WERI-Rb-1 (cell line): ENCODE measurements around the gene FBXW11.
"Not testable (repeated sequence)": the region's sequence is repeated elsewhere in the genome, so short reads cannot be mapped to it uniquely, and the experiment has no call there.

Experiments used
- DNase-seq: peaks from one replicate; pipeline ENCODE4 v3.0.0-alpha.2; 2020
- H3K27ac ChIP-seq: fragments of 250-450 bp; sonication (Bioruptor Pico); 2 replicates; pipeline ENCODE4 v1.5.1; 2020; ENCODE audit warnings: mild to moderate bottlenecking, moderate library complexity
- H3K27me3 ChIP-seq: fragments of 250-450 bp; sonication (Bioruptor Pico); 2 replicates; pipeline ENCODE4 v1.5.1; 2021; ENCODE audit warnings: mild to moderate bottlenecking, low read depth, moderate library complexity; ENCODE audit not compliant: insufficient read depth, severe bottlenecking
- H3K36me3 ChIP-seq: fragments of 250-450 bp; sonication (Bioruptor Pico); 2 replicates; pipeline ENCODE4 v1.5.1; 2020; ENCODE audit warnings: mild to moderate bottlenecking, moderate library complexity
- H3K4me3 ChIP-seq: 2 replicates; pipeline ENCODE4 v1.5.1; 2011; ENCODE audit warnings: low read depth, mild to moderate bottlenecking, control low read depth, low read length
- H3K9me3 ChIP-seq: fragments of 250-450 bp; sonication (Bioruptor Pico); 2 replicates; pipeline ENCODE4 v1.5.1; 2021; ENCODE audit warnings: mild to moderate bottlenecking, moderate library complexity; ENCODE audit not compliant: severe bottlenecking
- CTCF ChIP-seq: IDR thresholded peaks from 2 replicates; pipeline ENCODE4 v1.5.1; 2011; ENCODE audit warnings: low read depth, mild to moderate bottlenecking, control low read depth, inconsistent platforms, low read length

The FBXW11 gene

GRCh38 chr5:171924493-171925122 is 81.8 kb downstream of the FBXW11 start:
- no peak overlapping the region for H3K4me3 ChIP-seq
- no peaks in the 10 kb centered on the region for H3K36me3 ChIP-seq
- H3K9me3 ChIP-seq: no peaks in the 10 kb centered on the region
- TF ChIP-seq CTCF: no peak
- no peak for DNase-seq
- no peaks in the 10 kb centered on the region for H3K27me3 ChIP-seq
- no peak overlapping the region for H3K27ac ChIP-seq

GRCh38 chr5:171920765-171921391 is 85.6 kb downstream of the FBXW11 start:
- no peaks in the 10 kb centered on the region for H3K36me3 ChIP-seq
- H3K9me3 ChIP-seq: no peaks in the 10 kb centered on the region
- H3K27me3 ChIP-seq: no peaks in the 10 kb centered on the region
- H3K4me3 ChIP-seq: no peak overlapping the region
- TF ChIP-seq CTCF: no peak
- H3K27ac ChIP-seq: no peak overlapping the region
- DNase-seq: no peak

- H3K36me3 ChIP-seq, H3K27me3 ChIP-seq, H3K9me3 ChIP-seq, DNase-seq, H3K27ac ChIP-seq, H3K4me3 ChIP-seq: not testable (repeated sequence)
Observed at GRCh38 chr5:171915700-171916099, 90.7 kb downstream of the FBXW11 start.

- Histone ChIP-seq H3K9me3 (no peaks in the 10 kb centered on the region), H3K27ac (no peak overlapping the region), H3K27me3 (no peaks in the 10 kb centered on the region), H3K4me3 (no peak overlapping the region), H3K36me3 (0 out of 2 replicates have a peak, but pooled peaks cover 2% of the 10 kb centered on the region)
- no peak for DNase-seq
- no peak for TF ChIP-seq CTCF
Observed at GRCh38 chr5:171914726-171915338, 91.6 kb downstream of the FBXW11 start.

GRCh38 chr5:171913987-171914273 is 92.5 kb downstream of the FBXW11 start:
- Histone ChIP-seq H3K4me3 (no peak overlapping the region), H3K27ac (no peak overlapping the region), H3K9me3 (no peaks in the 10 kb centered on the region), H3K27me3 (no peaks in the 10 kb centered on the region), H3K36me3 (peaks cover 7% of the 10 kb centered on the region; the same call in 1 of the 2 replicates)
- no peak for DNase-seq
- no peak for TF ChIP-seq CTCF

GRCh38 chr5:171911152-171911551 is 95.3 kb downstream of the FBXW11 start:
- H3K27ac ChIP-seq: no peak overlapping the region

More at GRCh38 chr5:171911152-171911551, 95.3 kb downstream of the FBXW11 start:
- Histone ChIP-seq H3K4me3 (no peak overlapping the region), H3K27me3 (no peaks in the 10 kb centered on the region), H3K36me3 (peaks cover 7% of the 10 kb centered on the region; the same call in 1 of the 2 replicates), H3K9me3 (no peaks in the 10 kb centered on the region)
- no peak for DNase-seq
- TF ChIP-seq CTCF: no peak
